HG03442 (cell line): ENCODE results near the gene AKT3.

Experiments used
- ATAC-seq: cut with Tn5 transposase; IDR thresholded peaks from one replicate; pipeline ENCODE4 v1.9.1; 2021; ENCODE audit warnings: mild to moderate bottlenecking, moderate library complexity; ENCODE audit not compliant: unreplicated experiment

Gene AKT3

DNA sequence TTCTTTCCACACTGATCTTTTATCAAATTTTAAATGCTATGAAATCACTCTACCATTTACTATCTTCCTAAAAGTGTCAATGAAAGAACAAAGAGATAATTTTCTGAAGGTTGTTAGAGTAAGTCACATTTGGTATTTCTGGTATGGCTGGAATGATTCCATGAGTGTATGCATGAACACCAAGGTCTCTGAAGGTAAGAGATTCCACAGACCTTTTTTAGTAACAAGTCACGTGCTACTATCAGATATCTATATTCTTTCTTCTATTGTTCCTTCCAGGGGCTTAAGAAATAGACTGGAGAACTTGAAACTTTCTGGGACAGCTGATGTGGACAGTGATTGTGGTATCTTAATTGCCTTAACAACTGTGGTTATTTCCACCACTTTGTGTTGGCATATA is 329.2 kb downstream of the AKT3 start:
- no peak for ATAC-seq

GRCh38 chr1:243514927-243515326 is 335.1 kb downstream of the AKT3 start:
- no peak for ATAC-seq

DNA sequence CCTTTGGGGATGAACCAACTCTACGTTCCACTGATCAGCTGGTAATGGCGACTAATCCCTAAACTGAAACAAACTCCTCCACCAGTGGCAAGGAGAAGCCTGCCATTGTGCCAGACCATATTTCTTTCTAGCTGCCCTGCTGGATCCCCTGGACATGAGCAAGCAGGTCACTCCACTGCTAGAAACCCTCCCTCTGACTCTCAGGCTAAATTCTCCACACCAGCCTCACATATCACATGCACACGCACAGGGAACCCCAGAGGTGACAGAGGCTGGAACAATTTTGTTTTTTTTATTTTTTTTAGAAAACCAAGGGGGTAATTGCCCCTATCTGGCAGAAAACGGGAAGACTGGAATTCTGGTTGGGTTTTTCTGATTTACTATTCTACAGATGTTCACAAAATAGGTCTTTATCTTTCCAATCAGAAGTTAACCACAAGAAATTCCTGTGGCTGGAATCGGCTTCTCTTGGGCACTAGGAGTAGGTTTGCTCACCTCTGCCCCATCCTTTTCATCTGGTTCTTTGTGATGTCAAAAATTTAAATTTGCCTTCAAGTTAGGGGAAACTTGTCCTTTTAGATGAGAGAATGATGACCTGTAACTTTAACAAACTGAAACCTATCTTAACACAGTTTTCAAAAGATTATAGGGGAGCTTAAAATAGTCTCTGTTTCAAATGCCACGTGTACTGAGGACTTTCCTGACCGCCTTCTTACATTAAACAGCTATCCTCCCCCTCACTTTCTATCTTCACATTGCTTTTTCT is 336.1 kb downstream of the AKT3 start:
- ATAC-seq: peak; percentile 75

GRCh38 chr1:243510928-243511327 is 339.1 kb downstream of the AKT3 start:
- ATAC-seq: no peak

DNA sequence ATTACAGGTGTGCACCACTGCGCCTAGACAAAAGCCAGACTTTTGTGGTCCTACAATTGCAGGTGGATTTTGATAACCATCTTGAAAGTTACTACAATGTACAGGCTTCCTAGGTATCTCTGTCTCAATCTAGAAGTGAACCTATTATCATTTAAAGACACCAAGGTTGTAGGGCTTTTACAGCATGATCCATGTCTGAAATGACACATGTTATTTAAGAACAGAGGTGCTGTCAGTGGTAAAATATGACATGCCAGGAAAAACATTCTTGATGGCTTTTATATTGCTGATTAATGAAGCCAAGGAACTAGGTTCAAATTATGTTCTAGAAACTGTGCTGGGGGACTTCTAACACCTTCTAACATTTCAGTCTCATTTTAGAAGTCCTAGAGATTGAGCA is 341.1 kb downstream of the AKT3 start:
- no peak for ATAC-seq

GRCh38 chr1:243508303-243508713 is 341.7 kb downstream of the AKT3 start:
- ATAC-seq: no peak

DNA sequence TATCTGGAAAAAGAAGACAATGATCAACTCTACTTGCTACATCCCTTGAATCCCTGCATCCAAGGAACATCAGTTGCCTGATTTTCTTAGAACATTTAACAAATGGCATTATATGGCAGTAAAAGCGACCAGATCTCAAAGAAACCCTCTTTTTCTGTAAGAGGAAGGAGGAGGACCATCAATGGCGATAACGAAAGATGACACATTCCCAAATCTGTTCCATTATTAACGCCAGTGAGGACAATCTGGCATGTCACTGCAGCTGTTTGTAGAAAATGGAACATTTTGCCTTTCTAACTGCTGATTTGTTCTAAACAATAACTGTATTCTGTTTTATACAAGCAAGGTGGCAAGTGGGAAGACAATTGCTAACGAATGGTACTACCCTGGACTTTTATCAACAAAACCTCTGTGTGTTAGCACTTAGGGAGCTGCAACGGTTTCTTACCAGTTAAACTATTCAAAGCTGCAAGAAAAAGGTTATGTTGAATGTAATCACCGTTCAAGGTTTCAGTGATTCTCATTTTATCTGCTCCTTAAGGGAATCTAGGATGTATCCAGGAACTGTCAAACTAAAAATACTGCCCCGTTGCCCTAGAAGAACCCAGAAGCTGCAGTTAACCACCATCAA is 342.3 kb downstream of the AKT3 start:
- no peak for ATAC-seq

- ATAC-seq: no peak
These were observed 342.9 kb downstream of the AKT3 start for GRCh38 chr1:243507001-243507671.

DNA sequence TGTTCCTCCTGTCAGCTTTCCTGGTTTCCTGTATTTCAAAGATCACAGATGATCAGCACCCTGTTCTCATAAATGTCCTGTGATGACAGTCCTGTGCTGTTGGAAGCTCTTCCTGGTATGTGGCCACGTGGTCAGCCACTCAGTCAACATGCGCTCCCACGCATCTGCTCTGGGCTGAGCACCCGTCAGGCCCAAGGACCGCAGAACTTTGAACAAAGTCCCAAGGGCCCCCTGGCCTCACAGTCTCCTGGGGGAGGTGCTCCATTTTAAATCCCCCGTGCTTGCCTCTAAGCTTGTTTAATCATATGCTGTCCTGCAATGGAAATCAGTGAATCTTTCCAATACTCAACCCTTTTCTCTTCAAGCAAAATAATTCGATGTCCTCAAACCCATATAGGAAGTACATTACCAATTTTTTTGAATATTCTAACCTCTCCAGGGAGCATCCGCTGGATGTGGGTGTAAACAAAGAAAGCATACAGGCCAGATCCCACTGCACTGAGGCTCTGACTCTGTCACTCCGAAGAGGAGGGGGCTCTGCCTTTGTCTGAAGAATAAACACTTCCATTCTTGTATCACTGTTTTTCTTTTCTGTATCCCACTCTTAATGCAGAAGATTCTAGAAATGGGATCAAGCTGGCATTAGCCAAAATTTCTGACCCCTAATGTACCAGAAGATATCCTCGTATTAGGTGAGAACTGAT is 343.9 kb downstream of the AKT3 start:
- ATAC-seq: peak; percentile 78

DNA sequence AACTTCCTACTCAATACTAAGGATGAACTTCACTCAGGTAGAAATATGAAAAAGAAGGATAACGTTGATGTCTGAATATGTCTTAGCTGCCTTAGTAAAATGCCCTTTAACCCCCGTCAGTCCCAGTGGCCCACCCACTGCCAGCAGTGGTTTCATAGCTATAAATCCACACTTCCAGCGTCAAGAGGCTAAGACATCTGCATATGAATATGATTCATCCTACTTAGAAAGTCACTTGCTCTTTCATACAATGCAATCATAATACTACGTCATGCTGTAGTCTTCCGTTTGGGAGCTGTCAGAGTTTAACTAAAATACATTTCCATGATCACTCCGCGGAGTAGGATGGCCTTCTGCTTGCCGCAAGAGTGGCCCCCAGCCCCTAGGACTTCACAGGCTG is 346.9 kb downstream of the AKT3 start:
- no peak for ATAC-seq

GRCh38 chr1:243501002-243501401 is 349.0 kb downstream of the AKT3 start:
- ATAC-seq: no peak

DNA sequence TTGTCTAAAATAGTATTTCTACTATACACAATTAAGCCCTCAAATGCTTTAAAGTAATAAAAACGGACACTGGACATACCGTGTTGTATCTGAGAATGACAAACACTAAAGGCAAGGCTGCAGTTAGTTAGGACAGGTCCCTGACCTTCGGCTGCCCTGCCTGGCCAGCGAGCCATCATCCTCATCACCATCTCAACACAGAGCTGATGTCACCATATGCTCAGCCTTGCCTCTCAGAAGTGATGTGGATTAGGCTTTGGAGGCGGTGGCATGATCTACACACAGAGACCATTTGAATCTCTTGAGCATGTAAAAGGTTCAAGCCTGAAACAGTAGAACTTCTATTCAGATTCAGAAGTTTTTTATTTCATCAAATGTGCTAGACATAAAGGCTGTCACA is 349.5 kb downstream of the AKT3 start:
- ATAC-seq: no peak

- no peak for ATAC-seq
These were observed 350.3 kb downstream of the AKT3 start for GRCh38 chr1:243499711-243500110.

GRCh38 chr1:243499248-243499647 is 350.8 kb downstream of the AKT3 start:
- ATAC-seq: no peak

GRCh38 chr1:243497939-243498681 is 351.9 kb downstream of the AKT3 start:
- no peak for ATAC-seq

DNA sequence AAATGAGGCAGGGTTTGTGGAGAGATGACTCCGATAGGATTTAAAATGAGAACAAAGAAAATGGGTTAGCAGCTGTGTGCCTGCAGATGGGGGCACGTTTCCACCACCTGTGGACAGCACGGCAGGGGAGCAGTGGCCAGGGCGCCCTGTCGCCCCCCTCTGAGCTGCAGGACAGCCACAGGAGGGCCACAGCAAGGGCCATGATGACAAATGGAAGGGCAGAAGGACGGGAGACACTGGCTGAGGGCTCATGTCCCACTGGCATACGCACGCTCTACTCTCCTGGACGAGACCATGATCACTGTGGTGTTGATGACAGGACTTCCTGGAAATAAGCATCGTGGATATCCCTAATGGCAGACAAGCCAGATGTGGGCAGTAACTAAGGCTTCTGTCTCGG is 353.2 kb downstream of the AKT3 start:
- ATAC-seq: no peak

DNA sequence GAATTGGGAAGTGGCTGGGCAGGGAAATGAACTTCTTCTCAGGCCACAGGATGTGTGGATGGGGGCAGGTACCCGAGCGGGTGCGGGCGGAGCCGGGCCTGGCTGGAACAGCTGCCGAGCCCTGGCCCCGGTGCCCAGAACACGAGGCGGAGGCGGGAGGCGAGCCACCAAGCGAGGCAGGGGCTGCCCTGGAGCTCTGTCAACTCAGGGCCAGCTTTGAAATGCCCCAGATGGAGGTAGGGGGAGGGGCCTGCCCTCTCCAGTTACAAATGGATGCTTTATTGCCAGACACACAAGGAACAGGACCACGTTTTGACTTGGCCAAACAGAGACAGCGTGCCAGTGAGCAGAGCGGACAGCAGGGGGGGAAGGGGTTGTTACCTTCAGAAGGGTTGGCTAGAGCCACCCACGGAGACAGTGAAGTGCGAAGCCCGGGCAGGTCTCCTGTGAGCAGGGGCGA is 353.8 kb downstream of the AKT3 start:
- ATAC-seq: no peak

GRCh38 chr1:243495442-243496186 is 354.4 kb downstream of the AKT3 start:
- ATAC-seq: no peak

DNA sequence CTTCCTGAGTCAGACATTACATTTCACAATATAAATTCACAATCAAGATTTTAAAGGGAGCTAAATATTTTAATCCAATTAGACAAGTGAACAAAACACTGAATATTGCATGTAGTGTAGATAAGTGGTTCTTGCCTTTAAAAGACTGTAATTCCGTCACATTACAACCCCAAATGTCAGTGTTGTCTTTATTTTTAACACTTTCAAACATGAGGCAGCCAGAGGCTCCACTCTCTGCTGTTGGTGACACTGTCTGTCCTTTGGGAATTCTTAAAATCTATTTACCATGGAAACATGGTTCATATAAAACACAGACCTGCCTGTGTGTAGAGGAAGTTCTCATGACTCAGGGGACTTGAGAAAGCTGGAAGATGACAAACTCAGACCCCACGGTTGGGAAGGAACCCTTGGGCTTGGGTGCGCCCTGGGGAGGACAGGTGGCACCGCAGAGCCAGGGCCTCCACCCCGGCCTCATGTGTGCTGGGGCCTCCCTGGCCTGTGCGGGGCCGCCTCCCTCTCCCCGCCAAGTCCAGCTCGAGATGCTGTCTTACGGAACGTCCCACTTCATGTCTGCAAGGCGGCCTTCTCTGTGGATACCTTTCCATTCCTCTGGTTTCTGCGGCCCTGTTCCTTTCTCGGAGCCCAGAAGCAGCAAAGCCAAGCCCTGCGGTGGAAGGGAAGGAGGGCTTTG is 355.2 kb downstream of the AKT3 start:
- ATAC-seq: no peak
